ENCODE measurements around the gene APLF.
"Not testable (repeated sequence)": the region's sequence is repeated elsewhere in the genome, so short reads cannot be mapped to it uniquely, and the experiment has no call there.

APLF gene

DNA sequence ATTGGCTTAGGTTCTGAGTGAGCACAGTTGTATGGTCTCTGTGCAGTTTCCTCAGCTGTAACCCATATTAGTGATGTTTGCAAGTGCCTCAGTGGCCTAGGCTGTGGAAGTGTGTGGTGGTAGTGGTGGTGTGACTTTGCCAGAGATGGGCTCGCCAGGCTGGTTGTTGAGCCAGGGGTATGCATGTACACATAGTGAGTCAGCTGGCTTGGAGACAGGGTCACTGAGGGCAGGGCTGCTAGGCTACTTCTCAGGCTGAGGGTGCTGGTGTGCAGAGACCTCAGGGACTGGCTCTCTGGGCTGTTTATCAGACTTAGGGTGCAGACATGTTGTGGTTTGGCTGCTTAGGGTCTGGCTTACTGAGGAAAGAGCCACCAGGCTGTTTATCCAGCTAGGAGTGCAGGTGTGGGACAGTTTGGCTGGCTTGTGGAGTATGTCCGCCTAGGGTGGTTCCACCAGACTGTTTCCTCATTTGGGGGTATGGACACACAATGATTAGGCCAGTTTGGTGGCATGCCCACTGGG is 15.0 kb downstream of the APLF start:
- no peak overlapping the region for H3K27ac ChIP-seq (replicated peaks)
- TF ChIP-seq, protein P1, sequence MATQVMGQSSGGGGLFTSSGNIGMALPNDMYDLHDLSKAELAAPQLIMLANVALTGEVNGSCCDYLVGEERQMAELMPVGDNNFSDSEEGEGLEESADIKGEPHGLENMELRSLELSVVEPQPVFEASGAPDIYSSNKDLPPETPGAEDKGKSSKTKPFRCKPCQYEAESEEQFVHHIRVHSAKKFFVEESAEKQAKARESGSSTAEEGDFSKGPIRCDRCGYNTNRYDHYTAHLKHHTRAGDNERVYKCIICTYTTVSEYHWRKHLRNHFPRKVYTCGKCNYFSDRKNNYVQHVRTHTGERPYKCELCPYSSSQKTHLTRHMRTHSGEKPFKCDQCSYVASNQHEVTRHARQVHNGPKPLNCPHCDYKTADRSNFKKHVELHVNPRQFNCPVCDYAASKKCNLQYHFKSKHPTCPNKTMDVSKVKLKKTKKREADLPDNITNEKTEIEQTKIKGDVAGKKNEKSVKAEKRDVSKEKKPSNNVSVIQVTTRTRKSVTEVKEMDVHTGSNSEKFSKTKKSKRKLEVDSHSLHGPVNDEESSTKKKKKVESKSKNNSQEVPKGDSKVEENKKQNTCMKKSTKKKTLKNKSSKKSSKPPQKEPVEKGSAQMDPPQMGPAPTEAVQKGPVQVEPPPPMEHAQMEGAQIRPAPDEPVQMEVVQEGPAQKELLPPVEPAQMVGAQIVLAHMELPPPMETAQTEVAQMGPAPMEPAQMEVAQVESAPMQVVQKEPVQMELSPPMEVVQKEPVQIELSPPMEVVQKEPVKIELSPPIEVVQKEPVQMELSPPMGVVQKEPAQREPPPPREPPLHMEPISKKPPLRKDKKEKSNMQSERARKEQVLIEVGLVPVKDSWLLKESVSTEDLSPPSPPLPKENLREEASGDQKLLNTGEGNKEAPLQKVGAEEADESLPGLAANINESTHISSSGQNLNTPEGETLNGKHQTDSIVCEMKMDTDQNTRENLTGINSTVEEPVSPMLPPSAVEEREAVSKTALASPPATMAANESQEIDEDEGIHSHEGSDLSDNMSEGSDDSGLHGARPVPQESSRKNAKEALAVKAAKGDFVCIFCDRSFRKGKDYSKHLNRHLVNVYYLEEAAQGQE (IDR thresholded peaks at IDR 0.05; ENCODE audit: insufficient replicate concordance, low read depth), result no peak
- TF ChIP-seq POLR2AphosphoS5 (IDR thresholded peaks at IDR 0.05; ENCODE audit: low read depth), result no peak
- no peak for TF ChIP-seq SPI1 (IDR thresholded peaks at IDR 0.05; ENCODE audit: borderline replicate concordance, low read depth)
- TF ChIP-seq, protein P2, sequence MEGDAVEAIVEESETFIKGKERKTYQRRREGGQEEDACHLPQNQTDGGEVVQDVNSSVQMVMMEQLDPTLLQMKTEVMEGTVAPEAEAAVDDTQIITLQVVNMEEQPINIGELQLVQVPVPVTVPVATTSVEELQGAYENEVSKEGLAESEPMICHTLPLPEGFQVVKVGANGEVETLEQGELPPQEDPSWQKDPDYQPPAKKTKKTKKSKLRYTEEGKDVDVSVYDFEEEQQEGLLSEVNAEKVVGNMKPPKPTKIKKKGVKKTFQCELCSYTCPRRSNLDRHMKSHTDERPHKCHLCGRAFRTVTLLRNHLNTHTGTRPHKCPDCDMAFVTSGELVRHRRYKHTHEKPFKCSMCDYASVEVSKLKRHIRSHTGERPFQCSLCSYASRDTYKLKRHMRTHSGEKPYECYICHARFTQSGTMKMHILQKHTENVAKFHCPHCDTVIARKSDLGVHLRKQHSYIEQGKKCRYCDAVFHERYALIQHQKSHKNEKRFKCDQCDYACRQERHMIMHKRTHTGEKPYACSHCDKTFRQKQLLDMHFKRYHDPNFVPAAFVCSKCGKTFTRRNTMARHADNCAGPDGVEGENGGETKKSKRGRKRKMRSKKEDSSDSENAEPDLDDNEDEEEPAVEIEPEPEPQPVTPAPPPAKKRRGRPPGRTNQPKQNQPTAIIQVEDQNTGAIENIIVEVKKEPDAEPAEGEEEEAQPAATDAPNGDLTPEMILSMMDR (IDR thresholded peaks at IDR 0.05; ENCODE audit: insufficient read depth, low read length), result no peak
- no peak for TF ChIP-seq GABPA (IDR thresholded peaks at IDR 0.05; ENCODE audit: low read depth)
- no peak for DNase-seq (ENCODE audit: low read depth in 1 of 2, low spot score in 1 of 2)
- no peaks in the 10 kb centered on the region for H3K27me3 ChIP-seq (ENCODE audit: insufficient read depth, poor library complexity, severe bottlenecking)
- no peak overlapping the region for H3K4me3 ChIP-seq (replicated peaks; ENCODE audit: insufficient read depth, low read length)

DNA sequence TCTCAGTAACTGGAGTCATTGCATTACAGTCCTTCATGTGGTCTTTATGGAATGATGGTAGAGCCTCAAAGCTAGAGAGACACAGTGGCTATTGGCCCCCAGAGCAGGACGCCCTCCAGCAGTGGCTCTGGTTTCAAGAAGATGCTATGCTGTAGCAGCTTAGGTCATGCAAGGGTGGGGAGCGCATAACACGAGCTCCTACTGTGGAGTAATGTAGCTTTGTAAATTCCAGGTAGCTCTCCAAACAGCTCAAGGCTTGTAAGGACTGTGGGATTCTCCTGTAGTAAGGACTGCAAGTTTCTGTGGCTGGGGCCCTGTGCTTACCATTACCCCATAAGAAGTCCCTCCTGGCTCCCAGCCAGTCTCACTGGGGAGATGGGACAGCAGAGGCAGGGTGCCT is 15.6 kb downstream of the APLF start:
- Histone ChIP-seq H3K27ac (replicated peaks) (no peak overlapping the region), H3K27me3 (ENCODE audit: insufficient read depth, poor library complexity, severe bottlenecking) (no peaks in the 10 kb centered on the region), H3K4me3 (replicated peaks; ENCODE audit: insufficient read depth, low read length) (no peak overlapping the region)
- TF ChIP-seq POLR2AphosphoS5 (IDR thresholded peaks at IDR 0.05; ENCODE audit: low read depth) (no peak), SPI1 (IDR thresholded peaks at IDR 0.05; ENCODE audit: borderline replicate concordance, low read depth) (no peak), GABPA (IDR thresholded peaks at IDR 0.05; ENCODE audit: low read depth) (no peak)
- TF ChIP-seq, protein P2 (IDR thresholded peaks at IDR 0.05; ENCODE audit: insufficient read depth, low read length), result no peak
- TF ChIP-seq, protein P1 (IDR thresholded peaks at IDR 0.05; ENCODE audit: insufficient replicate concordance, low read depth), result no peak
- no peak for DNase-seq (ENCODE audit: low read depth in 1 of 2, low spot score in 1 of 2)

DNA sequence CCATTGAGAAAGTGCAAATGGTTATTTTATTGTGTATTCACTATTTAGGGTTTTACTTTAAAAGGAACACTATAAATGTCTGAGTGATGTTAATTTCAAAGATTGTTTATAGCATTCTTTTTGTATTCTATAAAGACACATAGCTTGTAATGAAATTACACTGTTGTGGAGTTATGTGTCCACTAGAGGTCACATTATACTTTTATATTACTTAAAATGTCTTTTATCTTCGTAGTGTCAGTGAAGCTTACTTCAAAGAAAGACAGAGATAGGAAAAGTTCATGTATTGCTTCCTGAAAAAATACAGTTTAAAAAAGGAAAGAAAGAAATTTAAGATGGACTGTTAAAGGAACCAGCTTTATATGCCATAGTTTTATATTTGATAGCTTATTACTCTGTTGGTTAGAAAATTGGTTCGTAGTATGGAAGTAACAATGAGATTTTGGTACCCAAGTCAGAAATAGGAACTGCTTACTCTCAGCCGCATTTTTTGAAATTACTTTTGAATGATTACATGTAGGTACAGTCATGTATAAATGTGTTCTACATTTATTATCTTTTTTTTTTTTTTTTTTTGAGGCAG is 20.5 kb downstream of the APLF start:
- TF ChIP-seq, protein P1 (IDR thresholded peaks at IDR 0.05; ENCODE audit: insufficient replicate concordance, low read depth), result no peak
- TF ChIP-seq GABPA (IDR thresholded peaks at IDR 0.05; ENCODE audit: low read depth) (no peak), POLR2AphosphoS5 (IDR thresholded peaks at IDR 0.05; ENCODE audit: low read depth) (no peak), SPI1 (IDR thresholded peaks at IDR 0.05; ENCODE audit: borderline replicate concordance, low read depth) (no peak)
- TF ChIP-seq, protein P2 (IDR thresholded peaks at IDR 0.05; ENCODE audit: insufficient read depth, low read length), result peak; percentile 17
- Histone ChIP-seq H3K27ac (replicated peaks) (no peak overlapping the region), H3K4me3 (replicated peaks; ENCODE audit: insufficient read depth, low read length) (no peak overlapping the region), H3K27me3 (ENCODE audit: insufficient read depth, poor library complexity, severe bottlenecking) (no peaks in the 10 kb centered on the region)
- no peak for DNase-seq (ENCODE audit: low read depth in 1 of 2, low spot score in 1 of 2)

DNA sequence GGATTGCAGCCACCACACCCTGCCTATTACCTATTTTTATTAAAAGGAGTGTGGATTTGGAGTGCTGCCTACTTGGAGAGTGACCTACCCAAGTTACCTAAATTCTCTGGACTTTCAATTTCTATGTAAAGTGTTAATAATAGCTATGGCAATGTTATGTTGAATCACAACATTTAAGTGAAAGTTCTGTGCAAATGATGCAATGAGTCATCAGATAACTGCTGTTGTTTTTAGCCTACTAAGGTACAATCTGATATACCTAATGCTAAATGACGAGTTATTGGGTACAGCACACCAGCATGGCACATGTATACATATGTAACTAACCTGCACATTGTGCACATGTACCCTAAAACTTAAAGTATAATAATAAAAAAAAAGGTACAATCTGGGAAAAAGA is 21.2 kb downstream of the APLF start:
- DNase-seq (ENCODE audit: low read depth in 1 of 2, low spot score in 1 of 2); H3K27ac ChIP-seq (replicated peaks); H3K4me3 ChIP-seq (replicated peaks; ENCODE audit: insufficient read depth, low read length); H3K27me3 ChIP-seq (ENCODE audit: insufficient read depth, poor library complexity, severe bottlenecking): not testable (repeated sequence)

All from HL-60 (cell line).